Tibial nerve (tissue), 4 donors: Measurements from ENCODE around the gene ABO. TPM values are rescaled to one million over a fixed set of nuclear protein-coding genes. Genes with fewer than 3 reads are reported as not detected.

Experiments used
- DNase-seq, 2 donors: peaks; one replicate each; pipeline ENCODE4 v3.0.0-alpha.2; 2019; ENCODE audit warnings: low spot score in 2 of 2
- H3K27ac ChIP-seq, 4 donors: fragments of 200-600 bp; sonication (generic) in 3 of 4; one replicate each; pipeline ENCODE4 v1.5.1; 2017 to 2019; ENCODE audit warnings: mild to moderate bottlenecking in 1 of 4
- H3K27me3 ChIP-seq, 2 donors: fragments of 200-600 bp; sonication (generic) in 1 of 2; one replicate each; pipeline versions ENCODE4 v1.5.1 to v1.6.0; 2017 to 2019
- H3K36me3 ChIP-seq, 3 donors: fragments of 200-600 bp; sonication (generic); one replicate each; pipeline ENCODE4 v1.5.1; 2018 to 2019
- H3K4me1 ChIP-seq, 4 donors: fragments of 200-600 bp; sonication (generic) in 3 of 4; one replicate each; pipeline ENCODE4 v1.5.1; 2017 to 2019
- H3K4me3 ChIP-seq, 4 donors: fragments of 200-600 bp; sonication (generic) in 3 of 4; one replicate each; pipeline ENCODE4 v1.5.1; 2017 to 2019; ENCODE audit warnings: mild to moderate bottlenecking in 1 of 4, moderate library complexity in 1 of 4
- H3K9me3 ChIP-seq, 4 donors: fragments of 200-600 bp; sonication (generic) in 3 of 4; one replicate each; pipeline ENCODE4 v1.5.1; 2017 to 2019
- CTCF ChIP-seq, 5 experiments: fragments of 200-600 bp in 3 of 5; fragments of 450-650 bp in 2 of 5; sonication (generic) in 3 of 5; IDR thresholded peaks; one replicate each; pipeline ENCODE4 v1.5.1; 2016 to 2019; ENCODE audit warnings: antibody characterized with exemption in 5 of 5, mild to moderate bottlenecking in 3 of 5, moderate library complexity in 2 of 5
- EP300 ChIP-seq, 2 donors: sonication (generic); formaldehyde crosslinking; IDR thresholded peaks; one replicate each; pipeline ENCODE4 v1.6.1; 2017; ENCODE audit warnings: antibody characterized with exemption in 2 of 2, mild to moderate bottlenecking in 1 of 2
- POLR2A ChIP-seq, 2 donors: fragments of 450-650 bp; IDR thresholded peaks; one replicate each; pipeline ENCODE4 v1.6.1; 2017; ENCODE audit warnings: antibody characterized with exemption in 2 of 2, mild to moderate bottlenecking in 2 of 2, moderate library complexity in 2 of 2
- WGBS, 2 donors: methylation state at CpG; one replicate each; pipeline ENCODE4 v1.1.5; 2018; 5-methylcytosine and 5-hydroxymethylcytosine counted together
- total RNA-seq, 4 donors: library from RNA; depleted of rRNA; stranded (reverse); fragments of >200 nt; gene quantifications; one replicate each; pipeline ENCODE4 v1.1.0, GENCODE V29; 2016

The ABO gene
- total RNA-seq = 10 to 100 TPM in 2 of 4 donors, 1 to 10 TPM in 2; 4.8 to 25.5 (median 8.9) TPM

- peaks cover 0 to 9% (median 0%) of the 10 kb centered on the region in 4 donors for H3K4me1 ChIP-seq
- peaks cover 0 to 30% of the 10 kb centered on the region in 2 donors for H3K27me3 ChIP-seq
- H3K4me3 ChIP-seq = peak within 1 kb of the TSS; percentile 47 to 66 (median 50)
- no peak for DNase-seq
- no peaks in the 10 kb centered on the region for H3K36me3 ChIP-seq
- H3K27ac ChIP-seq = peak within 1 kb of the TSS; percentile 81 to 90 (median 85)
- H3K9me3 ChIP-seq = peaks cover 0 to 7% (median 0%) of the 10 kb centered on the region in 4 donors
- TF ChIP-seq CTCF (IDR thresholded peaks at IDR 0.05) (peak in 4 of 5 experiments; percentile 23 to 60 (median 32)), EP300 (IDR thresholded peaks at IDR 0.05) (no peak)
- 2 to 3% methylated on average over 6 to 51 of the region's 110 CpGs for WGBS, 2 donors
Measured at GRCh38 chr9:133275105-133276000, at the start of gene ABO. TSS of gene ABO (minus strand) at chr9:133275201.

GRCh38 chr9:133323991-133324703 is 49.1 kb upstream of the ABO start:
- Histone ChIP-seq H3K4me1 (no peaks in the 10 kb centered on the region), H3K4me3 (no peak overlapping the region), H3K27me3 (no peaks in the 10 kb centered on the region), H3K9me3 (no peaks in the 10 kb centered on the region), H3K27ac (no peak overlapping the region), H3K36me3 (peaks cover 0 to 3% (median 0%) of the 10 kb centered on the region in 3 donors)
- 82 to 87% methylated on average over 13 of the region's 13 CpGs for WGBS, 2 donors
- no peak for DNase-seq
- TF ChIP-seq POLR2A (IDR thresholded peaks at IDR 0.05) (no peak), CTCF (IDR thresholded peaks at IDR 0.05) (no peak), EP300 (IDR thresholded peaks at IDR 0.05) (no peak)

- TF ChIP-seq POLR2A (IDR thresholded peaks at IDR 0.05) = no peak
- TF ChIP-seq CTCF (IDR thresholded peaks at IDR 0.05) = no peak
- TF ChIP-seq EP300 (IDR thresholded peaks at IDR 0.05) = no peak
- 79 to 80% methylated on average over 10 of the region's 10 CpGs for WGBS, 2 donors
- Histone ChIP-seq H3K27ac (no peak overlapping the region), H3K36me3 (peaks cover 0 to 2% (median 0%) of the 10 kb centered on the region in 3 donors), H3K4me3 (no peak overlapping the region), H3K27me3 (no peaks in the 10 kb centered on the region), H3K4me1 (no peaks in the 10 kb centered on the region), H3K9me3 (no peaks in the 10 kb centered on the region)
- no peak for DNase-seq
Measured at GRCh38 chr9:133323211-133323610, 48.2 kb upstream of the ABO start.

- no peak for DNase-seq
- Histone ChIP-seq H3K4me3 (no peak overlapping the region), H3K4me1 (no peaks in the 10 kb centered on the region), H3K9me3 (no peaks in the 10 kb centered on the region), H3K36me3 (no peaks in the 10 kb centered on the region), H3K27me3 (no peaks in the 10 kb centered on the region), H3K27ac (no peak overlapping the region)
- WGBS, 2 donors = 76 to 85% methylated on average over 13 to 14 of the region's 14 CpGs
- TF ChIP-seq EP300 (IDR thresholded peaks at IDR 0.05) = no peak
- no peak for TF ChIP-seq POLR2A (IDR thresholded peaks at IDR 0.05)
- TF ChIP-seq CTCF (IDR thresholded peaks at IDR 0.05) = no peak
Measured at GRCh38 chr9:133322701-133323100, 47.7 kb upstream of the ABO start.
